Measurements from ENCODE around the gene SLC35F6.

DNA sequence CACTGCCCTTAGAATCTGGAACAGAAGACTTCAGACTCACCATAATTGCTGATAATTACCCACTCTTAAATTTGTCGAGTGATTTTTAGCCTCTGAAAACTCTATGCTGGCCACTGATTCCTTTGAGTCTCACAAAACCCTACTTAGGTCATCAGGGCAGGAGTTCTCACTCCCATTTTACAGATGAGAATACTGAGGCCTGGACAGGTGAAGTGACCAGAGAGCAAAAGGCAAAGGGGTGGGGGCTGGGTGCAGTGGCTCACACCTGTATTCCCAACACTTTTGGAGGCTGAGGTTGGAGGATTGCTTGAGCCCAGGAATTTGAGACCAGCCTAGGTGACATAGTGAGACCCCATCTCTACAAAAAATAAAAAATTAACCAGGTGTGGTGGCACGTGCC, 34.8 kb upstream of the SLC35F6 start:
- TF ChIP-seq, protein P1, sequence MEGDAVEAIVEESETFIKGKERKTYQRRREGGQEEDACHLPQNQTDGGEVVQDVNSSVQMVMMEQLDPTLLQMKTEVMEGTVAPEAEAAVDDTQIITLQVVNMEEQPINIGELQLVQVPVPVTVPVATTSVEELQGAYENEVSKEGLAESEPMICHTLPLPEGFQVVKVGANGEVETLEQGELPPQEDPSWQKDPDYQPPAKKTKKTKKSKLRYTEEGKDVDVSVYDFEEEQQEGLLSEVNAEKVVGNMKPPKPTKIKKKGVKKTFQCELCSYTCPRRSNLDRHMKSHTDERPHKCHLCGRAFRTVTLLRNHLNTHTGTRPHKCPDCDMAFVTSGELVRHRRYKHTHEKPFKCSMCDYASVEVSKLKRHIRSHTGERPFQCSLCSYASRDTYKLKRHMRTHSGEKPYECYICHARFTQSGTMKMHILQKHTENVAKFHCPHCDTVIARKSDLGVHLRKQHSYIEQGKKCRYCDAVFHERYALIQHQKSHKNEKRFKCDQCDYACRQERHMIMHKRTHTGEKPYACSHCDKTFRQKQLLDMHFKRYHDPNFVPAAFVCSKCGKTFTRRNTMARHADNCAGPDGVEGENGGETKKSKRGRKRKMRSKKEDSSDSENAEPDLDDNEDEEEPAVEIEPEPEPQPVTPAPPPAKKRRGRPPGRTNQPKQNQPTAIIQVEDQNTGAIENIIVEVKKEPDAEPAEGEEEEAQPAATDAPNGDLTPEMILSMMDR (IDR thresholded peaks at IDR 0.05): no peak
- TF ChIP-seq, protein P2, sequence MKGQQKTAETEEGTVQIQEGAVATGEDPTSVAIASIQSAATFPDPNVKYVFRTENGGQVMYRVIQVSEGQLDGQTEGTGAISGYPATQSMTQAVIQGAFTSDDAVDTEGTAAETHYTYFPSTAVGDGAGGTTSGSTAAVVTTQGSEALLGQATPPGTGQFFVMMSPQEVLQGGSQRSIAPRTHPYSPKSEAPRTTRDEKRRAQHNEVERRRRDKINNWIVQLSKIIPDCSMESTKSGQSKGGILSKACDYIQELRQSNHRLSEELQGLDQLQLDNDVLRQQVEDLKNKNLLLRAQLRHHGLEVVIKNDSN (CRISPR knock-in tag; IDR thresholded peaks at IDR 0.05): no peak
- TF ChIP-seq, protein P3, sequence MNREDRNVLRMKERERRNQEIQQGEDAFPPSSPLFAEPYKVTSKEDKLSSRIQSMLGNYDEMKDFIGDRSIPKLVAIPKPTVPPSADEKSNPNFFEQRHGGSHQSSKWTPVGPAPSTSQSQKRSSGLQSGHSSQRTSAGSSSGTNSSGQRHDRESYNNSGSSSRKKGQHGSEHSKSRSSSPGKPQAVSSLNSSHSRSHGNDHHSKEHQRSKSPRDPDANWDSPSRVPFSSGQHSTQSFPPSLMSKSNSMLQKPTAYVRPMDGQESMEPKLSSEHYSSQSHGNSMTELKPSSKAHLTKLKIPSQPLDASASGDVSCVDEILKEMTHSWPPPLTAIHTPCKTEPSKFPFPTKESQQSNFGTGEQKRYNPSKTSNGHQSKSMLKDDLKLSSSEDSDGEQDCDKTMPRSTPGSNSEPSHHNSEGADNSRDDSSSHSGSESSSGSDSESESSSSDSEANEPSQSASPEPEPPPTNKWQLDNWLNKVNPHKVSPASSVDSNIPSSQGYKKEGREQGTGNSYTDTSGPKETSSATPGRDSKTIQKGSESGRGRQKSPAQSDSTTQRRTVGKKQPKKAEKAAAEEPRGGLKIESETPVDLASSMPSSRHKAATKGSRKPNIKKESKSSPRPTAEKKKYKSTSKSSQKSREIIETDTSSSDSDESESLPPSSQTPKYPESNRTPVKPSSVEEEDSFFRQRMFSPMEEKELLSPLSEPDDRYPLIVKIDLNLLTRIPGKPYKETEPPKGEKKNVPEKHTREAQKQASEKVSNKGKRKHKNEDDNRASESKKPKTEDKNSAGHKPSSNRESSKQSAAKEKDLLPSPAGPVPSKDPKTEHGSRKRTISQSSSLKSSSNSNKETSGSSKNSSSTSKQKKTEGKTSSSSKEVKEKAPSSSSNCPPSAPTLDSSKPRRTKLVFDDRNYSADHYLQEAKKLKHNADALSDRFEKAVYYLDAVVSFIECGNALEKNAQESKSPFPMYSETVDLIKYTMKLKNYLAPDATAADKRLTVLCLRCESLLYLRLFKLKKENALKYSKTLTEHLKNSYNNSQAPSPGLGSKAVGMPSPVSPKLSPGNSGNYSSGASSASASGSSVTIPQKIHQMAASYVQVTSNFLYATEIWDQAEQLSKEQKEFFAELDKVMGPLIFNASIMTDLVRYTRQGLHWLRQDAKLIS (CRISPR knock-in tag; IDR thresholded peaks at IDR 0.05; ENCODE audit: borderline replicate concordance): no peak
- TF ChIP-seq, protein P4, sequence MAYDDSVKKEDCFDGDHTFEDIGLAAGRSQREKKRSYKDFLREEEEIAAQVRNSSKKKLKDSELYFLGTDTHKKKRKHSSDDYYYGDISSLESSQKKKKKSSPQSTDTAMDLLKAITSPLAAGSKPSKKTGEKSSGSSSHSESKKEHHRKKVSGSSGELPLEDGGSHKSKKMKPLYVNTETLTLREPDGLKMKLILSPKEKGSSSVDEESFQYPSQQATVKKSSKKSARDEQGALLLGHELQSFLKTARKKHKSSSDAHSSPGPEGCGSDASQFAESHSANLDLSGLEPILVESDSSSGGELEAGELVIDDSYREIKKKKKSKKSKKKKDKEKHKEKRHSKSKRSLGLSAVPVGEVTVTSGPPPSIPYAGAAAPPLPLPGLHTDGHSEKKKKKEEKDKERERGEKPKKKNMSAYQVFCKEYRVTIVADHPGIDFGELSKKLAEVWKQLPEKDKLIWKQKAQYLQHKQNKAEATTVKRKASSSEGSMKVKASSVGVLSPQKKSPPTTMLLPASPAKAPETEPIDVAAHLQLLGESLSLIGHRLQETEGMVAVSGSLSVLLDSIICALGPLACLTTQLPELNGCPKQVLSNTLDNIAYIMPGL (CRISPR knock-in tag; IDR thresholded peaks at IDR 0.05): no peak
- TF ChIP-seq NFE2L1 (CRISPR knock-in tag; IDR thresholded peaks at IDR 0.05): no peak
- no peak for TF ChIP-seq ESRRA (CRISPR knock-in tag; IDR thresholded peaks at IDR 0.05; ENCODE audit: borderline replicate concordance)
- TF ChIP-seq, protein P5, sequence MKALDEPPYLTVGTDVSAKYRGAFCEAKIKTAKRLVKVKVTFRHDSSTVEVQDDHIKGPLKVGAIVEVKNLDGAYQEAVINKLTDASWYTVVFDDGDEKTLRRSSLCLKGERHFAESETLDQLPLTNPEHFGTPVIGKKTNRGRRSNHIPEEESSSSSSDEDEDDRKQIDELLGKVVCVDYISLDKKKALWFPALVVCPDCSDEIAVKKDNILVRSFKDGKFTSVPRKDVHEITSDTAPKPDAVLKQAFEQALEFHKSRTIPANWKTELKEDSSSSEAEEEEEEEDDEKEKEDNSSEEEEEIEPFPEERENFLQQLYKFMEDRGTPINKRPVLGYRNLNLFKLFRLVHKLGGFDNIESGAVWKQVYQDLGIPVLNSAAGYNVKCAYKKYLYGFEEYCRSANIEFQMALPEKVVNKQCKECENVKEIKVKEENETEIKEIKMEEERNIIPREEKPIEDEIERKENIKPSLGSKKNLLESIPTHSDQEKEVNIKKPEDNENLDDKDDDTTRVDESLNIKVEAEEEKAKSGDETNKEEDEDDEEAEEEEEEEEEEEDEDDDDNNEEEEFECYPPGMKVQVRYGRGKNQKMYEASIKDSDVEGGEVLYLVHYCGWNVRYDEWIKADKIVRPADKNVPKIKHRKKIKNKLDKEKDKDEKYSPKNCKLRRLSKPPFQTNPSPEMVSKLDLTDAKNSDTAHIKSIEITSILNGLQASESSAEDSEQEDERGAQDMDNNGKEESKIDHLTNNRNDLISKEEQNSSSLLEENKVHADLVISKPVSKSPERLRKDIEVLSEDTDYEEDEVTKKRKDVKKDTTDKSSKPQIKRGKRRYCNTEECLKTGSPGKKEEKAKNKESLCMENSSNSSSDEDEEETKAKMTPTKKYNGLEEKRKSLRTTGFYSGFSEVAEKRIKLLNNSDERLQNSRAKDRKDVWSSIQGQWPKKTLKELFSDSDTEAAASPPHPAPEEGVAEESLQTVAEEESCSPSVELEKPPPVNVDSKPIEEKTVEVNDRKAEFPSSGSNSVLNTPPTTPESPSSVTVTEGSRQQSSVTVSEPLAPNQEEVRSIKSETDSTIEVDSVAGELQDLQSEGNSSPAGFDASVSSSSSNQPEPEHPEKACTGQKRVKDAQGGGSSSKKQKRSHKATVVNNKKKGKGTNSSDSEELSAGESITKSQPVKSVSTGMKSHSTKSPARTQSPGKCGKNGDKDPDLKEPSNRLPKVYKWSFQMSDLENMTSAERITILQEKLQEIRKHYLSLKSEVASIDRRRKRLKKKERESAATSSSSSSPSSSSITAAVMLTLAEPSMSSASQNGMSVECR (CRISPR knock-in tag; IDR thresholded peaks at IDR 0.05; ENCODE audit: borderline replicate concordance): no peak
- TF ChIP-seq, protein P6, sequence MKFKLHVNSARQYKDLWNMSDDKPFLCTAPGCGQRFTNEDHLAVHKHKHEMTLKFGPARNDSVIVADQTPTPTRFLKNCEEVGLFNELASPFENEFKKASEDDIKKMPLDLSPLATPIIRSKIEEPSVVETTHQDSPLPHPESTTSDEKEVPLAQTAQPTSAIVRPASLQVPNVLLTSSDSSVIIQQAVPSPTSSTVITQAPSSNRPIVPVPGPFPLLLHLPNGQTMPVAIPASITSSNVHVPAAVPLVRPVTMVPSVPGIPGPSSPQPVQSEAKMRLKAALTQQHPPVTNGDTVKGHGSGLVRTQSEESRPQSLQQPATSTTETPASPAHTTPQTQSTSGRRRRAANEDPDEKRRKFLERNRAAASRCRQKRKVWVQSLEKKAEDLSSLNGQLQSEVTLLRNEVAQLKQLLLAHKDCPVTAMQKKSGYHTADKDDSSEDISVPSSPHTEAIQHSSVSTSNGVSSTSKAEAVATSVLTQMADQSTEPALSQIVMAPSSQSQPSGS (CRISPR knock-in tag; IDR thresholded peaks at IDR 0.05; ENCODE audit: borderline replicate concordance, low read depth): no peak
- no peak for TF ChIP-seq ZNF232 (CRISPR knock-in tag; IDR thresholded peaks at IDR 0.05)
- TF ChIP-seq, protein P7, sequence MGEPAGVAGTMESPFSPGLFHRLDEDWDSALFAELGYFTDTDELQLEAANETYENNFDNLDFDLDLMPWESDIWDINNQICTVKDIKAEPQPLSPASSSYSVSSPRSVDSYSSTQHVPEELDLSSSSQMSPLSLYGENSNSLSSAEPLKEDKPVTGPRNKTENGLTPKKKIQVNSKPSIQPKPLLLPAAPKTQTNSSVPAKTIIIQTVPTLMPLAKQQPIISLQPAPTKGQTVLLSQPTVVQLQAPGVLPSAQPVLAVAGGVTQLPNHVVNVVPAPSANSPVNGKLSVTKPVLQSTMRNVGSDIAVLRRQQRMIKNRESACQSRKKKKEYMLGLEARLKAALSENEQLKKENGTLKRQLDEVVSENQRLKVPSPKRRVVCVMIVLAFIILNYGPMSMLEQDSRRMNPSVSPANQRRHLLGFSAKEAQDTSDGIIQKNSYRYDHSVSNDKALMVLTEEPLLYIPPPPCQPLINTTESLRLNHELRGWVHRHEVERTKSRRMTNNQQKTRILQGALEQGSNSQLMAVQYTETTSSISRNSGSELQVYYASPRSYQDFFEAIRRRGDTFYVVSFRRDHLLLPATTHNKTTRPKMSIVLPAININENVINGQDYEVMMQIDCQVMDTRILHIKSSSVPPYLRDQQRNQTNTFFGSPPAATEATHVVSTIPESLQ (CRISPR knock-in tag; IDR thresholded peaks at IDR 0.05): no peak
- TF ChIP-seq TEAD4 (CRISPR knock-in tag; IDR thresholded peaks at IDR 0.05): no peak
- TF ChIP-seq, protein P8, sequence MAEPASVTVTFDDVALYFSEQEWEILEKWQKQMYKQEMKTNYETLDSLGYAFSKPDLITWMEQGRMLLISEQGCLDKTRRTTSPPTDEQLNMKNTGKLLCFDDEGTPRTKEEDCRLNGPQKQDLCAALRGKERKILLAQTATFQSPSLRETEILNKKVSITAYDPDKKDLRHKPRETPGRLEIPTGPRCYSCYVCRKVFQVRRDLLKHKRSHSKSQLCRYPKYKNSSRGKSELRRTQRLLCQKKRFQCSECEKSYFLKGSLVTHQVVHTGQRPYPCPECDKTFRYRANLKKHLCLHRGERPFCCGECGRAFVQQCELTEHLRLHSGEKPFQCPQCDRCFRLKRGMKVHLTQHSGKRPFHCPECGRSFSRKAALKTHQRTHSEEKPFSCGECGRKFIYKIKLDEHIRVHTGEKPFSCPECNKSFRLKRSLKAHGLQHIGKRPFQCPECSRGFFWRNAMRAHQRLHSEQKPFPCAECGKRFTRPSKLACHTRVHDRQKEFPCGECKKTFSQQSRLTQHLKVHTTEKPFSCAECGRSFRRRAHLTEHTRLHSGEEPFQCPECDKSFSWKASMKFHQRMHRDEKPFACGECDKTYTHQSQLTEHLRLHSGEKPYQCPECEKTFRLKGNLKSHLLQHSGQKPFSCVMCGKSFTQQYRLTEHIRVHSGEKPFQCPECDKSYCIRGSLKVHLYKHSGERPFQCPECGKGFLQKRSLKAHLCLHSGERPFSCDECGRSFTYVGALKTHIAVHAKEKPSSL (CRISPR knock-in tag; conservative IDR thresholded peaks at IDR 0.05): no peak
- TF ChIP-seq GABPB1 (CRISPR knock-in tag; IDR thresholded peaks at IDR 0.05): no peak
